SK-N-SH treated with all-trans-retinoic acid at 6 μM for 48 hours (cell line): ENCODE measurements around the gene HPS1.

Source experiments
- ATAC-seq: fragments of 200-7000 bp; cut with Tn5 transposase; 3 replicates; pipeline ENCODE4 v1.9.1; 2020; ENCODE audit warnings: mild to moderate bottlenecking, moderate library complexity
- ARNTL ChIP-seq: fragments of 450-650 bp; formaldehyde crosslinking; IDR thresholded peaks from 2 replicates; pipeline ENCODE4 v1.5.0; 2020; ENCODE audit warnings: low read depth, mild to moderate bottlenecking, moderate library complexity, borderline replicate concordance
- BACH2 ChIP-seq: fragments of 250-450 bp; sonication (Bioruptor Pico); IDR thresholded peaks from 2 replicates; pipeline ENCODE4 v1.9.0; 2021; ENCODE audit warnings: mild to moderate bottlenecking, borderline replicate concordance
- CREB5 ChIP-seq: fragments of 250-450 bp; sonication (Bioruptor Pico); IDR thresholded peaks from 2 replicates; pipeline ENCODE4 v1.5.1; 2020; ENCODE audit warnings: low read depth, mild to moderate bottlenecking, moderate library complexity
- CSDC2 ChIP-seq: fragments of 250-450 bp; sonication (Bioruptor Pico); IDR thresholded peaks from 2 replicates; pipeline ENCODE4 v1.5.0; 2020; ENCODE audit warnings: mild to moderate bottlenecking, moderate library complexity
- CSRNP3 ChIP-seq: fragments of 250-450 bp; sonication (Bioruptor Pico); IDR thresholded peaks from 2 replicates; pipeline ENCODE4 v1.5.1; 2021; ENCODE audit warnings: mild to moderate bottlenecking, moderate library complexity
- GLIS3 ChIP-seq: fragments of 250-450 bp; sonication (Bioruptor Pico); IDR thresholded peaks from 2 replicates; pipeline ENCODE4 v1.5.0; 2020; ENCODE audit warnings: mild to moderate bottlenecking, moderate library complexity
- ISL1 ChIP-seq: fragments of 250-450 bp; sonication (Bioruptor Pico); IDR thresholded peaks from 2 replicates; pipeline ENCODE4 v2.1.2; 2022; ENCODE audit warnings: mild to moderate bottlenecking, moderate library complexity
- OSR1 ChIP-seq: fragments of 250-450 bp; sonication (Bioruptor Pico); IDR thresholded peaks from 2 replicates; pipeline ENCODE4 v1.8.0; 2022; ENCODE audit warnings: moderate library complexity, mild to moderate bottlenecking, inconsistent platforms
- POU6F1 ChIP-seq: fragments of 250-450 bp; sonication (Bioruptor Pico); IDR thresholded peaks from 2 replicates; pipeline ENCODE4 v1.8.0; 2021; ENCODE audit warnings: low read depth, mild to moderate bottlenecking, moderate library complexity, borderline replicate concordance
- PPARA ChIP-seq: fragments of 250-450 bp; sonication (Bioruptor Pico); IDR thresholded peaks from 2 replicates; pipeline ENCODE4 v1.5.0; 2020; ENCODE audit warnings: mild to moderate bottlenecking, borderline replicate concordance
- RARB ChIP-seq: fragments of 250-450 bp; sonication (Bioruptor Pico); IDR thresholded peaks from 2 replicates; pipeline ENCODE4 v1.8.0; 2021; ENCODE audit warnings: mild to moderate bottlenecking, moderate library complexity
- SNAI2 ChIP-seq: fragments of 250-450 bp; sonication (Bioruptor Pico); IDR thresholded peaks from 2 replicates; pipeline ENCODE4 v1.5.0; 2020; ENCODE audit warnings: mild to moderate bottlenecking, moderate library complexity
- TCF4 ChIP-seq: fragments of 250-450 bp; sonication (Bioruptor Pico); IDR thresholded peaks from 2 replicates; pipeline ENCODE4 v1.8.0; 2021; ENCODE audit warnings: mild to moderate bottlenecking, moderate library complexity, borderline replicate concordance
- TOX ChIP-seq: fragments of 250-450 bp; sonication (Bioruptor Pico); IDR thresholded peaks from 2 replicates; pipeline ENCODE4 v1.8.0; 2021; ENCODE audit warnings: mild to moderate bottlenecking, moderate library complexity, borderline replicate concordance
- ZC3H10 ChIP-seq: fragments of 250-450 bp; sonication (Bioruptor Pico); IDR thresholded peaks from 2 replicates; pipeline ENCODE4 v1.5.1; 2021; ENCODE audit warnings: mild to moderate bottlenecking, moderate library complexity
- ZFP3 ChIP-seq: fragments of 250-450 bp; sonication (Bioruptor Pico); IDR thresholded peaks from 2 replicates; pipeline ENCODE4 v1.5.0; 2020; ENCODE audit warnings: mild to moderate bottlenecking, moderate library complexity
- ZFP30 ChIP-seq: fragments of 450-650 bp; formaldehyde crosslinking; IDR thresholded peaks from 2 replicates; pipeline ENCODE4 v1.5.0; 2022; ENCODE audit warnings: mild to moderate bottlenecking, moderate library complexity
- ZNF565 ChIP-seq: fragments of 450-650 bp; formaldehyde crosslinking; conservative IDR thresholded peaks from 2 replicates; pipeline ENCODE4 v1.5.0; 2020; ENCODE audit warnings: low read depth, mild to moderate bottlenecking, moderate library complexity
- ZNF70 ChIP-seq: fragments of 450-650 bp; formaldehyde crosslinking; IDR thresholded peaks from 2 replicates; pipeline ENCODE4 v1.5.0; 2020; ENCODE audit warnings: mild to moderate bottlenecking, moderate library complexity
- TF ChIP-seq, protein P1 (sequence below): fragments of 250-450 bp; sonication (Bioruptor Pico); IDR thresholded peaks from 2 replicates; pipeline ENCODE4 v1.5.0; 2020; ENCODE audit warnings: mild to moderate bottlenecking, moderate library complexity

Gene HPS1

GRCh38 chr10:98450618-98451017 is 3.9 kb upstream of the HPS1 start:
- TF ChIP-seq ZNF70 (CRISPR knock-in tag), result no peak
- no peak for TF ChIP-seq PPARA (CRISPR knock-in tag)
- no peak for TF ChIP-seq ISL1 (CRISPR knock-in tag)
- no peak for TF ChIP-seq TOX (CRISPR knock-in tag)
- no peak for TF ChIP-seq CREB5
- no peak for TF ChIP-seq ZC3H10 (CRISPR knock-in tag)
- no peak for TF ChIP-seq ZFP30 (CRISPR knock-in tag)
- TF ChIP-seq, all 23 proteins: peak for 0
- ATAC-seq, result no peak

GRCh38 chr10:98449287-98449686 is 2.6 kb upstream of the HPS1 start:
- no peak for ATAC-seq
- TF ChIP-seq GLIS3 (CRISPR knock-in tag), result no peak
- TF ChIP-seq SNAI2 (CRISPR knock-in tag), result no peak
- TF ChIP-seq POU6F1 (CRISPR knock-in tag), result no peak
- TF ChIP-seq CSDC2 (CRISPR knock-in tag), result no peak
- no peak for TF ChIP-seq ARNTL (CRISPR knock-in tag)
- TF ChIP-seq PPARA (CRISPR knock-in tag), result no peak
- TF ChIP-seq TCF4 (CRISPR knock-in tag), result no peak
- TF ChIP-seq ZC3H10 (CRISPR knock-in tag), result no peak
- no peak for TF ChIP-seq OSR1 (CRISPR knock-in tag)
- no peak for TF ChIP-seq CREB5
- no peak for TF ChIP-seq TOX (CRISPR knock-in tag)
- TF ChIP-seq CSRNP3, result no peak
- TF ChIP-seq ZNF565 (CRISPR knock-in tag), result no peak
- TF ChIP-seq ISL1 (CRISPR knock-in tag), result no peak

- peak; percentile 75 for ATAC-seq
- TF ChIP-seq ZFP30 (CRISPR knock-in tag) (no peak), ZFP3 (CRISPR knock-in tag) (no peak), ZC3H10 (CRISPR knock-in tag) (no peak), OSR1 (CRISPR knock-in tag) (no peak), RARB (no peak)
These were observed 529 bp downstream of the HPS1 start for GRCh38 chr10:98446151-98446660.

DNA sequence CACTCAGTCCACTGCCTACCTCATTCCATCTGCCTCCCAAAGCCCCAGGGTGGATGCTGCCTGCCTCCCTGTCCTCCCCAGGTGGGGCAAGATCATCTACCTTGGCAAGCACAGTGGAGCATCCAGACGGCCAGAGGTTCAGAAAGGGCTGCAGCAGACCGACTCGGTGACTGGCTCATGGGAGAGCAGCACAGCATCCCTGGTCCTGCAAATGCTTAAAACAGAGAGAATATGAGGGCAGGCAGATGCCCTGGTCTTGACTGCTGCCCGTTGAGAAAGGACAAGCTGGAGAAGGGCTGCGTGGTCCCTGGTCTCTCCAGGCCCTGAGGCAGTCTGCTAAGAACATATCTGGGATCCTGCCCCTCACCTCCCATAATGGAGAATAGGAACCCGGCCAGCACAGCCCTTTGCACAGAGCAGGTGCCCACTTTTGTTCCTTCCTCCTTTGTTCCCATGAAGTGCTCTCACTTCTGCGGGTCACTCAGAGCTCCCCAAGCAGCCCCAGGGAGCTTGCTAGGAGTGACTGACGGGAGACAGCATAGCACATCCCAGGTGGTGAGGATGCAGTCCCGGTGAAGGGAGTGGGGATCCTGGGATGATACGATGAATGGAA is 1.4 kb downstream of the HPS1 start:
- TF ChIP-seq, protein P1, sequence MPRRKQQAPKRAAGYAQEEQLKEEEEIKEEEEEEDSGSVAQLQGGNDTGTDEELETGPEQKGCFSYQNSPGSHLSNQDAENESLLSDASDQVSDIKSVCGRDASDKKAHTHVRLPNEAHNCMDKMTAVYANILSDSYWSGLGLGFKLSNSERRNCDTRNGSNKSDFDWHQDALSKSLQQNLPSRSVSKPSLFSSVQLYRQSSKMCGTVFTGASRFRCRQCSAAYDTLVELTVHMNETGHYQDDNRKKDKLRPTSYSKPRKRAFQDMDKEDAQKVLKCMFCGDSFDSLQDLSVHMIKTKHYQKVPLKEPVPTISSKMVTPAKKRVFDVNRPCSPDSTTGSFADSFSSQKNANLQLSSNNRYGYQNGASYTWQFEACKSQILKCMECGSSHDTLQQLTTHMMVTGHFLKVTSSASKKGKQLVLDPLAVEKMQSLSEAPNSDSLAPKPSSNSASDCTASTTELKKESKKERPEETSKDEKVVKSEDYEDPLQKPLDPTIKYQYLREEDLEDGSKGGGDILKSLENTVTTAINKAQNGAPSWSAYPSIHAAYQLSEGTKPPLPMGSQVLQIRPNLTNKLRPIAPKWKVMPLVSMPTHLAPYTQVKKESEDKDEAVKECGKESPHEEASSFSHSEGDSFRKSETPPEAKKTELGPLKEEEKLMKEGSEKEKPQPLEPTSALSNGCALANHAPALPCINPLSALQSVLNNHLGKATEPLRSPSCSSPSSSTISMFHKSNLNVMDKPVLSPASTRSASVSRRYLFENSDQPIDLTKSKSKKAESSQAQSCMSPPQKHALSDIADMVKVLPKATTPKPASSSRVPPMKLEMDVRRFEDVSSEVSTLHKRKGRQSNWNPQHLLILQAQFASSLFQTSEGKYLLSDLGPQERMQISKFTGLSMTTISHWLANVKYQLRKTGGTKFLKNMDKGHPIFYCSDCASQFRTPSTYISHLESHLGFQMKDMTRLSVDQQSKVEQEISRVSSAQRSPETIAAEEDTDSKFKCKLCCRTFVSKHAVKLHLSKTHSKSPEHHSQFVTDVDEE (CRISPR knock-in tag), result no peak
- TF ChIP-seq TCF4 (CRISPR knock-in tag), result no peak
- no peak for TF ChIP-seq BACH2 (CRISPR knock-in tag)
- TF ChIP-seq, all 23 proteins: peak for 0
- ATAC-seq, result no peak
